H1 (cell line): ENCODE results near the gene CHMP4B. TPM values are rescaled to one million over a fixed set of nuclear protein-coding genes. Genes with fewer than 3 reads are reported as not detected.

Source experiments
- CTCF ChIA-PET: fragments of 300-600 bp; sonication (Branson Sonifier 250); formaldehyde crosslinking; loops from one replicate; lab custom pipeline; 2021; ENCODE audit not compliant: partially characterized antibody; lab: Charles Lee
- POLR2A ChIA-PET: fragments of 300-600 bp; sonication (Branson Sonifier 250); formaldehyde crosslinking; loops from one replicate; lab custom pipeline; 2021; ENCODE audit warnings: inconsistent platforms; ENCODE audit not compliant: partially characterized antibody; lab: Charles Lee
- DNase-seq, 2 experiments: peaks; one replicate each; pipeline versions ENCODE4 v3.0.0 to v3.0.0-alpha.2; 2010 to 2022; ENCODE audit warnings: low spot score in 2 of 2, low read depth in 1 of 2, mixed read lengths in 1 of 2
- FAIRE-seq: peaks from 2 replicates; lab custom pipeline; 2011; peaks lifted over from hg19 to GRCh38; lab: Jason Lieb, UNC
- H2AFZ ChIP-seq: 2 replicates; pipeline ENCODE4 v1.8.1; 2012; ENCODE audit warnings: low read length, inconsistent platforms
- H2AK5ac ChIP-seq: 2 replicates; pipeline ENCODE4 v1.6.1; 2013; ENCODE audit warnings: low read depth, low read length
- H2BK120ac ChIP-seq: replicated peaks from 2 replicates; pipeline ENCODE3; 2013; ENCODE audit warnings: low read depth, low read length, inconsistent platforms
- H2BK12ac ChIP-seq: 2 replicates; pipeline ENCODE4 v1.6.1; 2013; ENCODE audit warnings: low read depth, low read length
- H2BK15ac ChIP-seq: 2 replicates; pipeline ENCODE4 v1.6.1; 2013; ENCODE audit warnings: low read length
- H2BK20ac ChIP-seq: 2 replicates; pipeline ENCODE4 v1.6.1; 2013; ENCODE audit warnings: low read length
- H2BK5ac ChIP-seq: 2 replicates; pipeline ENCODE4 v1.6.1; 2013; ENCODE audit warnings: low read depth, low read length
- H3K14ac ChIP-seq: 2 replicates; pipeline ENCODE4 v1.6.1; 2013; ENCODE audit warnings: inconsistent platforms; ENCODE audit not compliant: insufficient read length
- H3K18ac ChIP-seq: 2 replicates; pipeline ENCODE4 v1.6.1; 2013; ENCODE audit warnings: low read length; ENCODE audit errors: extremely low read depth
- H3K23ac ChIP-seq: 2 replicates; pipeline ENCODE4 v1.6.1; 2013; ENCODE audit warnings: inconsistent platforms; ENCODE audit not compliant: insufficient read length
- H3K23me2 ChIP-seq: 2 replicates; pipeline ENCODE4 v1.6.1; 2013; ENCODE audit warnings: low read depth, low read length
- H3K27ac ChIP-seq: 2 replicates; pipeline ENCODE4 v1.6.1; 2011; ENCODE audit warnings: low read depth, low read length, inconsistent platforms
- H3K27me3 ChIP-seq, 4 experiments: replicated peaks in 1 of 4; 1 replicate in 1 of 4; 2 replicates in 3 of 4; pipeline versions ENCODE4 v1.6.1 to v1.8.1; 2011 to 2013; ENCODE audit warnings: low read length in 3 of 4, mild to moderate bottlenecking in 3 of 4, inconsistent platforms in 2 of 4, mixed read lengths in 2 of 4, moderate library complexity in 1 of 4; ENCODE audit not compliant: control insufficient read depth in 3 of 4, insufficient read depth in 3 of 4; ENCODE audit errors: extremely low read depth in 1 of 4
- H3K36me3 ChIP-seq, 4 experiments: 2 replicates each; pipeline versions ENCODE4 v1.6.1 to v1.8.1; 2011 to 2013; ENCODE audit warnings: mild to moderate bottlenecking in 4 of 4, low read length in 3 of 4, moderate library complexity in 2 of 4, control low read depth in 1 of 4, inconsistent platforms in 1 of 4; ENCODE audit not compliant: insufficient read depth in 4 of 4, control insufficient read depth in 2 of 4
- H3K4ac ChIP-seq: replicated peaks from 2 replicates; pipeline ENCODE3; 2013; ENCODE audit warnings: low read length, low read depth, mixed read lengths, inconsistent platforms; ENCODE audit not compliant: insufficient read length
- H3K4me1 ChIP-seq, 4 experiments: replicated peaks in 1 of 4; 1 replicate in 1 of 4; 2 replicates in 3 of 4; pipeline versions ENCODE4 v1.6.1 to v1.8.1; 2011 to 2013; ENCODE audit warnings: low read length in 3 of 4, inconsistent platforms in 2 of 4, mixed read lengths in 1 of 4; ENCODE audit not compliant: insufficient read depth in 4 of 4, control insufficient read depth in 3 of 4
- H3K4me2 ChIP-seq, 2 experiments: 2 replicates each; pipeline versions ENCODE4 v1.6.1 to v1.8.1; 2011 to 2013; ENCODE audit warnings: low read depth in 2 of 2, low read length in 2 of 2, control low read depth in 1 of 2, inconsistent platforms in 1 of 2, mild to moderate bottlenecking in 1 of 2; ENCODE audit not compliant: insufficient read depth in 1 of 2
- H3K4me3 ChIP-seq, 4 experiments: fragments of 200-600, 300-600 bp in 1 of 4; sonication (generic), shearing (Covaris generic), sonication (Bioruptor Twin) in 1 of 4; 2 replicates each; pipeline versions ENCODE4 v1.5.1 to v1.8.1; 2011 to 2016; ENCODE audit warnings: low read length in 4 of 4, low read depth in 3 of 4, control low read depth in 2 of 4, inconsistent platforms in 2 of 4, mild to moderate bottlenecking in 2 of 4, mixed read lengths in 1 of 4, moderate library complexity in 1 of 4; ENCODE audit not compliant: insufficient read depth in 2 of 4; ENCODE audit errors: extremely low read depth in 1 of 4
- H3K56ac ChIP-seq: replicated peaks from 2 replicates; pipeline ENCODE3; 2013; ENCODE audit warnings: low read depth, mild to moderate bottlenecking, mixed read lengths, low read length, inconsistent platforms; ENCODE audit not compliant: insufficient read length
- H3K79me1 ChIP-seq: 2 replicates; pipeline ENCODE4 v1.6.1; 2013; ENCODE audit warnings: low read depth, low read length, control low read depth
- H3K79me2 ChIP-seq, 2 experiments: 2 replicates each; pipeline versions ENCODE4 v1.6.1 to v1.8.1; 2012 to 2013; ENCODE audit warnings: low read length in 2 of 2, mild to moderate bottlenecking in 2 of 2, inconsistent platforms in 1 of 2; ENCODE audit not compliant: insufficient read depth in 2 of 2, control insufficient read depth in 1 of 2
- H3K9ac ChIP-seq, 4 experiments: replicated peaks in 1 of 4; 1 replicate in 1 of 4; 2 replicates in 3 of 4; pipeline versions ENCODE4 v1.6.1 to v1.8.1; 2011 to 2013; ENCODE audit warnings: low read depth in 3 of 4, low read length in 3 of 4, control low read depth in 2 of 4, mild to moderate bottlenecking in 2 of 4, moderate library complexity in 2 of 4, inconsistent platforms in 1 of 4; ENCODE audit errors: extremely low read depth in 1 of 4
- H3K9me3 ChIP-seq, 2 experiments: 2 replicates each; pipeline versions ENCODE4 v1.6.1 to v1.8.1; 2012 to 2013; ENCODE audit warnings: mild to moderate bottlenecking in 2 of 2, moderate library complexity in 2 of 2, control low read depth in 1 of 2, inconsistent platforms in 1 of 2, low read depth in 1 of 2, low read length in 1 of 2, mixed read lengths in 1 of 2; ENCODE audit not compliant: insufficient read depth in 2 of 2
- H4K20me1 ChIP-seq, 2 experiments: replicated peaks in 1 of 2; 2 replicates each; pipeline versions ENCODE3 to v1.8.1; 2011 to 2013; ENCODE audit warnings: inconsistent platforms in 2 of 2, low read length in 2 of 2, mild to moderate bottlenecking in 1 of 2; ENCODE audit not compliant: insufficient read depth in 2 of 2, control insufficient read depth in 1 of 2
- H4K5ac ChIP-seq: 2 replicates; pipeline ENCODE4 v1.6.1; 2013; ENCODE audit warnings: low read length, low read depth, mixed read lengths, inconsistent platforms; ENCODE audit not compliant: insufficient read length
- H4K8ac ChIP-seq: 2 replicates; pipeline ENCODE4 v1.8.0; 2013; ENCODE audit warnings: mild to moderate bottlenecking, moderate library complexity, low read length, inconsistent platforms; ENCODE audit not compliant: insufficient read depth; ENCODE audit errors: extremely low read depth
- H4K91ac ChIP-seq: replicated peaks from 2 replicates; pipeline ENCODE3; 2013; ENCODE audit warnings: low read length, mixed read lengths, inconsistent platforms; ENCODE audit not compliant: insufficient read length
- ASH2L ChIP-seq: fragments of 200-600, 300-600 bp; sonication (generic); IDR thresholded peaks from one replicate; pipeline ENCODE4 v1.7.1; 2017; ENCODE audit warnings: low read length
- CTBP2 ChIP-seq: IDR thresholded peaks from 2 replicates; pipeline ENCODE4 v1.7.0; 2011; ENCODE audit warnings: borderline replicate concordance, mild to moderate bottlenecking, moderate library complexity, mixed read lengths, low read length; ENCODE audit not compliant: insufficient read depth, insufficient read length
- JUND ChIP-seq: IDR thresholded peaks from 2 replicates; pipeline ENCODE4 v1.6.1; 2011; ENCODE audit warnings: mild to moderate bottlenecking, improper control_type of control experiment, low read length
- NRF1 ChIP-seq: IDR thresholded peaks from 2 replicates; pipeline ENCODE4 v1.6.1; 2011; ENCODE audit warnings: mild to moderate bottlenecking, low read depth, low read length, improper control_type of control experiment
- SRF ChIP-seq: IDR thresholded peaks from 2 replicates; pipeline ENCODE4 v1.6.1; 2011; ENCODE audit warnings: mild to moderate bottlenecking, low read depth, low read length, moderate library complexity
- TAF7 ChIP-seq: optimal IDR thresholded peaks from 2 replicates; pipeline ENCODE3; 2011; ENCODE audit warnings: low read depth, mild to moderate bottlenecking, inconsistent platforms, low read length, moderate library complexity, borderline replicate concordance
- YY1 ChIP-seq: IDR thresholded peaks from 2 replicates; pipeline ENCODE4 v1.6.1; 2011; ENCODE audit warnings: low read depth, mild to moderate bottlenecking, low read length
- WGBS, 2 experiments: shearing (Covaris generic) in 1 of 2; methylation state at CpG; one replicate each; pipeline versions ENCODE4 v1.1.6 to v1.1.7; 2013 to 2015; ENCODE audit warnings: low lambda C conversion rate in 2 of 2, mixed read lengths in 2 of 2, inconsistent platforms in 1 of 2, low coverage in 1 of 2, missing lambda C conversion rate in 1 of 2; ENCODE audit not compliant: insufficient replicate concordance in 2 of 2, insufficient coverage in 1 of 2, insufficient read length in 1 of 2; ENCODE audit errors: extremely low coverage in 1 of 2, missing lambda C conversion rate in 1 of 2; 5-methylcytosine and 5-hydroxymethylcytosine counted together
- polyA plus RNA-seq, 7 experiments: library from polyadenylated mRNA; depleted of rRNA in 3 of 7; stranded (reverse) in 5 of 7; unstranded in 2 of 7; fragments of >200 nt in 5 of 7; fragments of 200-250 nt in 2 of 7; gene quantifications; 1 replicate in 5 of 7; 2 replicates in 1 of 7; 4 replicates in 1 of 7; pipeline versions ENCODE4 v1.2.1 to v1.2.3, GENCODE V29; 2011 to 2013; ENCODE audit warnings: missing spikeins in 2 of 7, mixed read lengths in 2 of 7
- total RNA-seq: library from RNA; stranded (reverse); fragmentation: NEBNext Ultra II Directional; extraction: Animal tissue kit (Norgen Biotek cat#: 25700); gene quantifications from 2 replicates; pipeline ENCODE4 v1.2.1, GENCODE V29; 2021

CHMP4B gene
- total and polyA plus RNA-seq, 2 of the 8 experiments (the other 6 are each of a cell fraction or from before 2014, with no cell fraction given) = 38.6 to 66.3 TPM

DNA sequence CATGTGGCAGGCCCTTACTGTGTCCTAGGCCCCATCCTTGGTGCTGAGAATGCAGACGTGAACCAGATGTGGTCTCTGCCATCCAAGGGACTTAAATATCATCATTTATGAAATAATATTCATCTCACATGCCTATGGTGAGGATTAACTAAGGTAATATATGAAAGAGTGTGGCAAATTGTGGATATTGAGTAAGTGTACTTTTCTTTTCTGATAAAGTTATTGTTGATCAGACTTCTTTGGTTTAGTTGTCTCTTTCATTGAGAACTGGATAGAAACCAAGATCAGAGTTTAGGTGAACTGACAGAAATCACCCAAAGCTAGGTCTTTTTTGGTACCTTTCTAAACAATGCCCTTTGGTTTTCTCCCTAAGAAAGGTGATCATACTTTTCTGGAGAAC, 5.0 kb downstream of the CHMP4B start:
- no peak overlapping the region for H2BK15ac ChIP-seq
- FAIRE-seq (no peak), DNase-seq (no peak)
- no peak overlapping the region for H3K4me2 ChIP-seq
- H2BK5ac ChIP-seq = no peak overlapping the region
- H2BK12ac ChIP-seq = no peak overlapping the region
- peaks cover 22 to 23% of the 10 kb centered on the region in 2 experiments for H4K20me1 ChIP-seq
- H3K27ac ChIP-seq = no peak overlapping the region
- POLR2A ChIA-PET = interaction anchor here (5.6 kb wide), 1 partner anchor 9 kb away, joined by 21 read pairs; no protein-coding TSS in a partner anchor
- H3K23ac ChIP-seq = no peak overlapping the region
- no peak overlapping the region for H3K18ac ChIP-seq
- CTCF ChIA-PET = interaction anchor here (1.3 kb wide), 1 partner anchor 35 kb away, joined by 3 read pairs; no protein-coding TSS in a partner anchor
- H3K79me1 ChIP-seq = peaks cover 28% of the 10 kb centered on the region
- TF ChIP-seq NRF1 (no peak), ASH2L (no peak), CTBP2 (no peak), JUND (no peak), TAF7 (no peak), SRF (no peak), YY1 (no peak)
- no peak overlapping the region for H4K5ac ChIP-seq
- H3K4ac ChIP-seq = no peak overlapping the region
- H2BK20ac ChIP-seq = no peak overlapping the region
- peaks cover 0 to 6% (median 0%) of the 10 kb centered on the region in 4 experiments; a peak in 1 of 8 replicates for H3K36me3 ChIP-seq
- no peak overlapping the region for H3K14ac ChIP-seq
- no peak overlapping the region for H4K8ac ChIP-seq
- no peak overlapping the region for H3K9ac ChIP-seq
- peaks cover 29 to 89% of the 10 kb centered on the region in 2 experiments for H3K79me2 ChIP-seq
- no peak overlapping the region for H2AFZ ChIP-seq
- H4K91ac ChIP-seq = no peak overlapping the region
- H3K23me2 ChIP-seq = peaks cover 9% of the 10 kb centered on the region
- WGBS, 2 experiments = 87% methylated on average over 1 of the region's 1 CpG; no CpG with 5 or more reads in 1 of the 2 experiments
- H3K4me1 ChIP-seq = peaks cover 3 to 8% (median 6%) of the 10 kb centered on the region in 4 experiments; a peak in 6 of 7 replicates
- H3K4me3 ChIP-seq = no peak overlapping the region
- no peaks in the 10 kb centered on the region for H3K27me3 ChIP-seq
- no peak overlapping the region for H3K56ac ChIP-seq
- no peak overlapping the region for H2BK120ac ChIP-seq
- H3K9me3 ChIP-seq = no peaks in the 10 kb centered on the region
- H2AK5ac ChIP-seq = no peak overlapping the region
